HG03469 (cell line): ENCODE measurements around the gene ARHGAP10.

ENCODE experiments used
- ATAC-seq: cut with Tn5 transposase; IDR thresholded peaks from one replicate; pipeline ENCODE4 v1.9.1; 2021; ENCODE audit warnings: mild to moderate bottlenecking, moderate library complexity, moderate number of reproducible peaks; ENCODE audit not compliant: unreplicated experiment

Gene ARHGAP10

GRCh38 chr4:147732518-147733235, 789 bp downstream of the ARHGAP10 start:
- no peak for ATAC-seq

GRCh38 chr4:147733716-147734344, 1.9 kb downstream of the ARHGAP10 start:
- ATAC-seq, result no peak

- no peak for ATAC-seq
These were observed 2.6 kb downstream of the ARHGAP10 start for GRCh38 chr4:147734496-147734895.

- ATAC-seq, result no peak
These were observed 3.8 kb downstream of the ARHGAP10 start for GRCh38 chr4:147735413-147736301.

- ATAC-seq, result no peak
These were observed 4.6 kb downstream of the ARHGAP10 start for GRCh38 chr4:147736458-147736857.

GRCh38 chr4:147737623-147738022, 5.7 kb downstream of the ARHGAP10 start:
- ATAC-seq, result no peak

GRCh38 chr4:147739239-147739823, 7.4 kb downstream of the ARHGAP10 start:
- no peak for ATAC-seq

GRCh38 chr4:147740176-147740575, 8.3 kb downstream of the ARHGAP10 start:
- ATAC-seq, result no peak

- ATAC-seq, result no peak
These were observed 9.4 kb downstream of the ARHGAP10 start for GRCh38 chr4:147741190-147741788.

GRCh38 chr4:147747787-147748454, 16.0 kb downstream of the ARHGAP10 start:
- no peak for ATAC-seq

GRCh38 chr4:147749811-147750321, 18.0 kb downstream of the ARHGAP10 start:
- peak; percentile 97 for ATAC-seq

- no peak for ATAC-seq
These were observed 21.2 kb downstream of the ARHGAP10 start for GRCh38 chr4:147753047-147753446.

GRCh38 chr4:147754037-147754445, 22.2 kb downstream of the ARHGAP10 start:
- no peak for ATAC-seq

GRCh38 chr4:147755561-147756295, 23.8 kb downstream of the ARHGAP10 start:
- ATAC-seq, result peak; percentile 53

GRCh38 chr4:147756417-147756816, 24.5 kb downstream of the ARHGAP10 start:
- ATAC-seq, result no peak

- no peak for ATAC-seq
These were observed 28.3 kb downstream of the ARHGAP10 start for GRCh38 chr4:147760176-147760575.

- peak; percentile 12 for ATAC-seq
These were observed 28.8 kb downstream of the ARHGAP10 start for GRCh38 chr4:147760695-147761094.

- ATAC-seq, result peak; percentile 61
These were observed 29.5 kb downstream of the ARHGAP10 start for GRCh38 chr4:147761218-147761883.

- no peak for ATAC-seq
These were observed 32.4 kb downstream of the ARHGAP10 start for GRCh38 chr4:147764337-147764736.
